GM23338 (cell line): ENCODE results near the gene CNOT10. TPM values are rescaled to one million over a fixed set of nuclear protein-coding genes. Genes with fewer than 3 reads are reported as not detected.

ENCODE experiments used
- CREB1 ChIP-seq: fragments of 250-450 bp; sonication (Bioruptor Pico); IDR thresholded peaks from 2 replicates; pipeline ENCODE4 v1.5.0; 2020; ENCODE audit warnings: low read depth, mild to moderate bottlenecking, moderate library complexity
- REST ChIP-seq: IDR thresholded peaks from one replicate; pipeline ENCODE4 v1.6.1; 2018; ENCODE audit warnings: antibody characterized with exemption; ENCODE audit not compliant: unreplicated experiment
- ZNF114 ChIP-seq: fragments of 250-450 bp; sonication (Bioruptor Pico); IDR thresholded peaks from 2 replicates; pipeline ENCODE4 v1.5.0; 2020; ENCODE audit warnings: mild to moderate bottlenecking, moderate library complexity
- ZNF462 ChIP-seq: fragments of 250-450 bp; sonication (Bioruptor Pico); IDR thresholded peaks from 2 replicates; pipeline ENCODE4 v1.5.0; 2020; ENCODE audit warnings: mild to moderate bottlenecking, moderate library complexity
- polyA plus RNA-seq: library from polyadenylated mRNA; unstranded; fragments of >200 nt; fragmentation: Nextera tagmentation; extraction: Ambion mirVana; gene quantifications from 2 replicates; pipeline ENCODE4 v1.2.1, GENCODE V29; 2016
- total RNA-seq: library from RNA; depleted of rRNA; stranded (reverse); fragments of >200 nt; shearing (Covaris generic); gene quantifications from 2 replicates; pipeline ENCODE4 v1.2.3, GENCODE V29; 2014

CNOT10 gene
- total and polyA plus RNA-seq, 2 experiments from 2014 or later: 27.2 to 46.9 TPM

- no peak for TF ChIP-seq ZNF462 (CRISPR knock-in tag)
- no peak for TF ChIP-seq ZNF114
- no peak for TF ChIP-seq REST
- TF ChIP-seq CREB1: no peak
Observed at GRCh38 chr3:32815841-32816438, 131.0 kb downstream of the CNOT10 start (continued).
